ENCODE measurements around the gene SLC35E3.
A peak's percentile ranks its signal among the peaks of the same experiment; 100 is the strongest.
"Not testable (repeated sequence)": the region's sequence is repeated elsewhere in the genome, so short reads cannot be mapped to it uniquely, and the experiment has no call there.

The SLC35E3 gene

GRCh38 chr12:68809190-68810026 is 63.4 kb downstream of the SLC35E3 start:
- no peak for DNase-seq (ENCODE audit: low read depth)
- H3K4me3 ChIP-seq (ENCODE audit: low read depth, low read length), result peak overlapping the region; percentile 98

GRCh38 chr12:68810027-68810389 is 64.0 kb downstream of the SLC35E3 start:
- peak overlapping the region; percentile 98 for H3K4me3 ChIP-seq (ENCODE audit: low read depth, low read length)
- DNase-seq (ENCODE audit: low read depth), result not testable (repeated sequence)

- H3K4me3 ChIP-seq (ENCODE audit: low read depth, low read length), result peak overlapping the region; percentile 34
- DNase-seq (ENCODE audit: low read depth), result not testable (repeated sequence)
Measured at GRCh38 chr12:68811573-68811972, 65.6 kb downstream of the SLC35E3 start.

- peak overlapping the region; percentile 34 for H3K4me3 ChIP-seq (ENCODE audit: low read depth, low read length)
- no peak for DNase-seq (ENCODE audit: low read depth)
Measured at GRCh38 chr12:68812553-68813241, 66.7 kb downstream of the SLC35E3 start.

GRCh38 chr12:68813242-68813593 is 67.2 kb downstream of the SLC35E3 start:
- peak overlapping the region; percentile 1 for H3K4me3 ChIP-seq (ENCODE audit: low read depth, low read length)
- no peak for DNase-seq (ENCODE audit: low read depth)

- peak overlapping the region; percentile 2 for H3K4me3 ChIP-seq (ENCODE audit: low read depth, low read length)
Measured at GRCh38 chr12:68814490-68815231, 68.7 kb downstream of the SLC35E3 start.

GRCh38 chr12:68815232-68815927 is 69.4 kb downstream of the SLC35E3 start:
- H3K4me3 ChIP-seq (ENCODE audit: low read depth, low read length), result no peak overlapping the region
- no peak for DNase-seq (ENCODE audit: low read depth)

More at GRCh38 chr12:68814490-68815231, 68.7 kb downstream of the SLC35E3 start:
- no peak for DNase-seq (ENCODE audit: low read depth)

- DNase-seq (ENCODE audit: low read depth), result no peak
- H3K4me3 ChIP-seq (ENCODE audit: low read depth, low read length), result no peak overlapping the region
Measured at GRCh38 chr12:68815928-68816800, 70.2 kb downstream of the SLC35E3 start.

- H3K4me3 ChIP-seq (ENCODE audit: low read depth, low read length); DNase-seq (ENCODE audit: low read depth): not testable (repeated sequence)
Measured at GRCh38 chr12:68819481-68819880, 73.5 kb downstream of the SLC35E3 start.

GRCh38 chr12:68821357-68822188 is 75.6 kb downstream of the SLC35E3 start:
- DNase-seq (ENCODE audit: low read depth), result no peak
- no peak overlapping the region for H3K4me3 ChIP-seq (ENCODE audit: low read depth, low read length)

- DNase-seq (ENCODE audit: low read depth), result no peak
Measured at GRCh38 chr12:68823696-68824095, 77.7 kb downstream of the SLC35E3 start.

GRCh38 chr12:68824131-68824530 is 78.2 kb downstream of the SLC35E3 start:
- H3K4me3 ChIP-seq (ENCODE audit: low read depth, low read length), result no peak overlapping the region

More at GRCh38 chr12:68823696-68824095, 77.7 kb downstream of the SLC35E3 start:
- H3K4me3 ChIP-seq (ENCODE audit: low read depth, low read length), result no peak overlapping the region

GRCh38 chr12:68824597-68825250 is 78.7 kb downstream of the SLC35E3 start:
- no peak overlapping the region for H3K4me3 ChIP-seq (ENCODE audit: low read depth, low read length)
- no peak for DNase-seq (ENCODE audit: low read depth)

More at GRCh38 chr12:68824131-68824530, 78.2 kb downstream of the SLC35E3 start:
- DNase-seq (ENCODE audit: low read depth), result no peak

GRCh38 chr12:68825569-68826217 is 79.7 kb downstream of the SLC35E3 start:
- H3K4me3 ChIP-seq (ENCODE audit: low read depth, low read length), result no peak overlapping the region
- DNase-seq (ENCODE audit: low read depth), result no peak

GRCh38 chr12:68827895-68828671 is 82.1 kb downstream of the SLC35E3 start:
- no peak overlapping the region for H3K4me3 ChIP-seq (ENCODE audit: low read depth, low read length)
- DNase-seq (ENCODE audit: low read depth), result no peak

GRCh38 chr12:68828672-68829068 is 82.7 kb downstream of the SLC35E3 start:
- DNase-seq (ENCODE audit: low read depth), result no peak
- H3K4me3 ChIP-seq (ENCODE audit: low read depth, low read length), result no peak overlapping the region
